Pancreas (tissue), 10 donors: Measurements from ENCODE around the gene NR3C2. TPM values are rescaled to one million over a fixed set of nuclear protein-coding genes. Genes with fewer than 3 reads are reported as not detected.

Experiments used
- ATAC-seq, 4 donors: fragments of 200-7000 bp; cut with Tn5 transposase; one replicate each; pipeline versions ENCODE4 v1.8.0 to v1.9.1; 2020; ENCODE audit warnings: mild to moderate bottlenecking in 4 of 4, moderate library complexity in 4 of 4
- DNase-seq, 6 donors: peaks; one replicate each; pipeline ENCODE4 v3.0.0-alpha.2; 2020
- FAIRE-seq: peaks from 2 replicates; lab custom pipeline; 2012; peaks lifted over from hg19 to GRCh38; lab: Jason Lieb, UNC
- H3K27ac ChIP-seq, 4 donors: fragments of 200-600 bp; sonication (generic); 1 replicate in 3 of 4; 2 replicates in 1 of 4; pipeline versions ENCODE4 v1.5.0 to v1.8.0; 2020
- H3K27me3 ChIP-seq, 4 donors: fragments of 200-600 bp; one replicate each; pipeline ENCODE4 v1.8.0; 2021
- H3K36me3 ChIP-seq, 3 donors: fragments of 200-600 bp; sonication (generic) in 1 of 3; one replicate each; pipeline versions ENCODE4 v1.5.0 to v1.8.0; 2020 to 2021
- H3K4me1 ChIP-seq, 3 donors: fragments of 200-600 bp; one replicate each; pipeline ENCODE4 v1.8.0; 2021
- H3K4me3 ChIP-seq, 4 donors: fragments of 200-600 bp; sonication (generic) in 2 of 4; one replicate each; pipeline versions ENCODE4 v1.5.0 to v1.8.0; 2020 to 2021
- H3K9me3 ChIP-seq, 4 donors: fragments of 200-600 bp; one replicate each; pipeline ENCODE4 v1.8.0; 2021
- WGBS, 2 donors: extraction: QIAGEN DNeasy Blood & Tissue Kit; methylation state at CpG; one replicate each; pipeline ENCODE4 v1.1.7; 2013; 5-methylcytosine and 5-hydroxymethylcytosine counted together
- intact Hi-C, 3 donors: fragments of 100-400 bp; cut with DNase I; formaldehyde crosslinking; loops; one replicate each; pipeline versions ENCODE4 v1.11.1 to v1.14.2; 2022
- polyA plus RNA-seq, 2 donors: library from polyadenylated mRNA; stranded (reverse); fragments of 200-250 nt; gene quantifications; one replicate each; pipeline ENCODE4 v1.2.3, GENCODE V29; 2013
- total RNA-seq, 6 donors: library from RNA; stranded (reverse); fragmentation: NEBNext Ultra II Directional in 4 of 6; extraction: Animal tissue kit (Norgen Biotek cat#: 25700) in 4 of 6; gene quantifications; one replicate each; pipeline versions ENCODE4 v1.2.1 to v1.2.4, GENCODE V29; 2021 to 2023
- TF ChIP-seq, protein P1 (sequence below), 4 donors: fragments of 200-600 bp; sonication (generic) in 3 of 4; IDR thresholded peaks; one replicate each; pipeline versions ENCODE4 v1.5.0 to v1.8.0; 2021; ENCODE audit warnings: antibody characterized with exemption in 4 of 4
- donor health status: healthy with polysubstance abuse.
- donor health status: DM: no; HTN: no; CAD: no; lungs with moderate emphysema.
- donor health status: DM: no; HTN: no; CAD: no.
- donor health status: control.
- donor health status: control.
- donor health status: Bipolar disorder and iron deficiency.
- donor health status: DM: yes; HTN: yes; CAD: no.
- donor health status: DM: no; HTN: no; CAD: no.
- donor health status: DM: no; HTN: no; CAD: no.
- donor health status: DM: yes; HTN: yes; CAD: no.

The NR3C2 gene
- total and polyA plus RNA-seq, 8 donors: 2.5 to 15.7 (median 12.5) TPM

DNA sequence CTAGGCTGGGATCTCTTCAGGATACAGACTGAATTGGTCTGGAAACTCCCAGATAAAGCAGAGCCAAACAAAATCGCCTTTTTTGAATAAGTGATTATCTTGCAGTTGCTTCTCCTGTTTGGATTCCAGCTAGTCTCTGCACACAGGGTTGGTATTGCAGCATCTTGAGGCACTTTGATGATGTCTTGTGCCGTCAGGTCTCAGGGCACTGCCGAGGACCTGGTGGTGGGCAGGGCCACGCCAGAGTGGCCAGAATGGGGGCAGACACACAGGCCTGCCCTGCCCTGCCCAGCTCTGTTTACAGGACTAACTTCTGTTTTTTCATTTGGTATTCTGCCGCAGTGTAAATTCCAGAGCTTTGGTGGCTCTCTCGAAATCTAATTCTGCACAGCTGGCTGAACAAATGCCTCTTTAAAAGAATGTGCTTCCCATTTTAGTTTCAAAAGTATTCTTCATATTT, 276.1 kb downstream of the NR3C2 start:
- ATAC-seq (peak in 2 of 4 donors; percentile 14 to 23), DNase-seq (no peak), FAIRE-seq (no peak)
- Histone ChIP-seq H3K27ac (no peak overlapping the region), H3K4me3 (no peak overlapping the region), H3K4me1 (peaks cover 3 to 13% (median 10%) of the 10 kb centered on the region in 3 donors), H3K27me3 (no peaks in the 10 kb centered on the region), H3K36me3 (no peaks in the 10 kb centered on the region), H3K9me3 (no peaks in the 10 kb centered on the region)
- TF ChIP-seq, protein P1, sequence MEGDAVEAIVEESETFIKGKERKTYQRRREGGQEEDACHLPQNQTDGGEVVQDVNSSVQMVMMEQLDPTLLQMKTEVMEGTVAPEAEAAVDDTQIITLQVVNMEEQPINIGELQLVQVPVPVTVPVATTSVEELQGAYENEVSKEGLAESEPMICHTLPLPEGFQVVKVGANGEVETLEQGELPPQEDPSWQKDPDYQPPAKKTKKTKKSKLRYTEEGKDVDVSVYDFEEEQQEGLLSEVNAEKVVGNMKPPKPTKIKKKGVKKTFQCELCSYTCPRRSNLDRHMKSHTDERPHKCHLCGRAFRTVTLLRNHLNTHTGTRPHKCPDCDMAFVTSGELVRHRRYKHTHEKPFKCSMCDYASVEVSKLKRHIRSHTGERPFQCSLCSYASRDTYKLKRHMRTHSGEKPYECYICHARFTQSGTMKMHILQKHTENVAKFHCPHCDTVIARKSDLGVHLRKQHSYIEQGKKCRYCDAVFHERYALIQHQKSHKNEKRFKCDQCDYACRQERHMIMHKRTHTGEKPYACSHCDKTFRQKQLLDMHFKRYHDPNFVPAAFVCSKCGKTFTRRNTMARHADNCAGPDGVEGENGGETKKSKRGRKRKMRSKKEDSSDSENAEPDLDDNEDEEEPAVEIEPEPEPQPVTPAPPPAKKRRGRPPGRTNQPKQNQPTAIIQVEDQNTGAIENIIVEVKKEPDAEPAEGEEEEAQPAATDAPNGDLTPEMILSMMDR (IDR thresholded peaks at IDR 0.05): no peak
- intact Hi-C loops: no loop called here
- 78 to 80% methylated on average over 6 of the region's 6 CpGs for WGBS, 2 donors

DNA sequence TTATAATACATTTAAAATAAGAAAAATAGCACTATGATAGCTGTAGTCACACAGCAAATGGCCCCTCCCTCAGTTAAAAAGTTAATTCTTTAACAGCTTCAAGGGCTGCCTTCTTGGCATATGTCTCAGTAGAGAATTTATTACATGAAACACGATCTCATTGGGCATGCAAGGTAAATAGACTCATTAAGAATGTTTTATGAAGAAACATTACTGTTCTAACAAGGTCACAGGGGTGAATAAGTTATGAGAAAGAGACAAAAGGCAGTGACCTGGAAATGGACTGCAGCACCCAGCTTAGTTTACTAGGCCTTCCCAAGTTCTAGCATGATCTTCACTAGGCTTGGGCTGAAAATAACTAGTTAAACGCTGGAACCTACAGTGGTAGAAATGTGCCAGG, 277.7 kb downstream of the NR3C2 start:
- intact Hi-C loops: no loop called here

DNA sequence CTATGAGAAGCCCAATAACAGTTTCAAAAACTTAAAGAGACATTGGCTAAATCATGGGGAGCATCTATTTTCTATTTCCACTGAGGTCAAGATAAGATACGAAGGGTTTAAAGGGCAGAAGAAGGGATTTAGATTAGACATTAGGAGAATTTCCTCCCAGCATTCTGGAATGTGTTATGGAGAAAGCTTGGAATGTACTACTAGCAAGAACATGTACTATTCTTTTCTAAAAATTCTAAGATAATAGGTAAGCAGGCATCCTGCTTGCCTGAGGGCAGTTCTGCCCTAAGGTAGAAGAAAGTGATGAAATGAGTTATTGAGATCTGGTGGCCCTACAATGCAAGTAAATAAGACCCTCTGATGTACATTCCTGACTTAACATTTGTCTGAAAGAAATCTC, 279.2 kb downstream of the NR3C2 start:
- ATAC-seq (no peak), FAIRE-seq (no peak), DNase-seq (no peak)
- Histone ChIP-seq H3K4me3 (no peak overlapping the region), H3K36me3 (no peaks in the 10 kb centered on the region), H3K9me3 (no peaks in the 10 kb centered on the region), H3K27me3 (no peaks in the 10 kb centered on the region), H3K4me1 (peaks cover 3 to 13% (median 10%) of the 10 kb centered on the region in 3 donors), H3K27ac (no peak overlapping the region)
- TF ChIP-seq, protein P1 (IDR thresholded peaks at IDR 0.05): no peak
- WGBS, 2 donors: 36 to 59% methylated on average over 1 of the region's 1 CpG
- intact Hi-C loops: no loop called here

More for the DNA sequence above, 277.7 kb downstream of the NR3C2 start:
- 18 to 27% methylated on average over 2 of the region's 2 CpGs for WGBS, 2 donors
- no peak for DNase-seq
- H3K4me3 ChIP-seq: no peak overlapping the region
- H3K36me3 ChIP-seq: no peaks in the 10 kb centered on the region
- no peak for FAIRE-seq
- H3K27ac ChIP-seq: no peak overlapping the region
- peak in 3 of 4 donors; percentile 35 to 77 (median 77) for ATAC-seq
- H3K27me3 ChIP-seq: no peaks in the 10 kb centered on the region
- H3K4me1 ChIP-seq: peaks cover 3 to 13% (median 10%) of the 10 kb centered on the region in 3 donors
- no peaks in the 10 kb centered on the region for H3K9me3 ChIP-seq
- TF ChIP-seq, protein P1 (IDR thresholded peaks at IDR 0.05): no peak

DNA sequence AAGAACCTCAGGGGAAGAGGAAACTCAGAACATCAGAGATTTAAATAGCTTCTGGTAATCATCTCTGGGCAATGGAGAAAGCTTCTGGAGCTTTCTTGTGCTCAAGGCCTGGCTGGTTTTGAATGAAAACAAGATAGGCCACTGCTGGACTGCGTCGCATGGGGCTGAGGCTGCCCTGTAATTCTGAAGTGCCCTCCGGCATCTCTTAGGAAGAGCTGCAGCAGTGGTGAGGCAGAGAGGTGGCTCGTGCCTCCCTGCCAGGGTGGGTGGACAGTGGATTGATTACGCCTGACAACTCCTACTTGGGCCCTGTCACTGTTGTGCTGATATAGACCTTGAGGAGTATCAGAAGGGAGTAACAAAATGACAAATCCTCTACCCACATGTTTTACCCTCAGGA, 279.7 kb downstream of the NR3C2 start:
- WGBS, 2 donors: 91% methylated on average over 5 of the region's 5 CpGs
- ATAC-seq (peak in 1 of 4 donors; percentile 18), FAIRE-seq (no peak), DNase-seq (no peak)
- intact Hi-C loops: no loop called here
- H3K9me3 ChIP-seq: no peaks in the 10 kb centered on the region
- H3K36me3 ChIP-seq: no peaks in the 10 kb centered on the region
- TF ChIP-seq, protein P1 (IDR thresholded peaks at IDR 0.05): no peak
- no peaks in the 10 kb centered on the region for H3K27me3 ChIP-seq
- H3K4me3 ChIP-seq: no peak overlapping the region
- no peak overlapping the region for H3K27ac ChIP-seq
- H3K4me1 ChIP-seq: peaks cover 3 to 13% (median 10%) of the 10 kb centered on the region in 3 donors

DNA sequence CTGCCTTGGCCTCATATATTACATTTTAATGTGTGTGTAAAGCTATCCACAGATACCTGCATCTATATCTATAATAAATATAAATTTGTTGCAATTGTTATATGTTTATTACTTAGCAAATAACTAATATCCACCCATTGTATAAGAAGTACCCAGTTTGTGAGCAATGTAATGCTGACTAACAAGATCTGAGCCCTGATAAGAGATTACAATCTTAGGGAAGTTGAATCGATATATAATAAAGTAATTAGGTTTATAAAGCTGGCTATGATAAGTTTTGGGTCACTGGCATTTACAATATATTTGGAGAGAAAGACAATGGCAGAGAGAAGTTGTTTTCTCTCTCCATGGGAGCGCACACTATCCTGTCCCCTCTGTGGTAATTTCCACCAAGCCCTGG, 280.6 kb downstream of the NR3C2 start:
- intact Hi-C loops: no loop called here
- H3K27ac ChIP-seq: no peak overlapping the region
- DNase-seq (no peak), FAIRE-seq (no peak), ATAC-seq (no peak)
- H3K4me3 ChIP-seq: no peak overlapping the region
- TF ChIP-seq, protein P1 (IDR thresholded peaks at IDR 0.05): no peak
- H3K4me1 ChIP-seq: peaks cover 3 to 13% (median 10%) of the 10 kb centered on the region in 3 donors
- no peaks in the 10 kb centered on the region for H3K27me3 ChIP-seq
- no peaks in the 10 kb centered on the region for H3K36me3 ChIP-seq
- no peaks in the 10 kb centered on the region for H3K9me3 ChIP-seq
- 84 to 90% methylated on average over 2 of the region's 2 CpGs for WGBS, 2 donors
